GM10847 (cell line): Measurements from ENCODE around the gene FOXK2.

Experiments used
- POLR2A ChIP-seq: IDR thresholded peaks from 2 replicates; pipeline ENCODE4 v1.6.1; 2011; ENCODE audit not compliant: insufficient read length; ENCODE audit errors: extremely low read depth

The FOXK2 gene

DNA sequence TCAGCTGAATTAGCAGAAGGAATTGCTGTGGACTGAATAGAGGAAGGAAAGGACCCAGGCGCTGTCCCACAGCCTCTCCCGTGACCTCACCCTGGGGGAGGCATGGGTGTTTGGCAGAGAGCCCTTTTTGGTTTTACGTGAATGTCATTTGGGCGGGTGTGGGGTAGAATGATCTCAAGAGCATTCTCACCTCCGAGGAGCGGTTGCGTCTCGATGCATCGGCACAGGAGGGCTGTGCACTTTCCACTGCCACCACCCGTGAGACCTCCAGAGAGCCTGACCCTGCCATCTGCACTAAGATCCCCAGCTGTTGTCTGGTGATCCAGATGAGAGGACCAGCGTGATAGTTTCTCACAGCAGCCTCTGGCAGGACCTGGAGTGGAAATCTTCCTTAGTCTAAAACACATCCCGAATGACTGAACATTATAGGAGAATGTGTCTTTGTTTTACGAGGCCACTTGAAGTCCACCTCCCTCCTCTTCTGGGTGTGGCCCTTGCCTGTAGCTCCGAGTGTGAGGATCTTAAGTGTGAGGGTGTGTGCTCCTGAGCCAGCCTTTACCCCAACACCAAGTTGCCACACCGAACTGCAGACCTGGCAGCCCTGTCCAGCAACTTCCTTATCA, 29.3 kb downstream of the FOXK2 start:
- TF ChIP-seq POLR2A: no peak

GRCh38 chr17:82551779-82552457, 32.4 kb downstream of the FOXK2 start:
- TF ChIP-seq POLR2A: no peak

GRCh38 chr17:82552580-82552979, 33.0 kb downstream of the FOXK2 start:
- no peak for TF ChIP-seq POLR2A

GRCh38 chr17:82553210-82553930, 33.8 kb downstream of the FOXK2 start:
- TF ChIP-seq POLR2A: no peak

GRCh38 chr17:82559566-82560251, 40.2 kb downstream of the FOXK2 start:
- TF ChIP-seq POLR2A: no peak

- no peak for TF ChIP-seq POLR2A
Observed at GRCh38 chr17:82560252-82560642, 40.7 kb downstream of the FOXK2 start.

DNA sequence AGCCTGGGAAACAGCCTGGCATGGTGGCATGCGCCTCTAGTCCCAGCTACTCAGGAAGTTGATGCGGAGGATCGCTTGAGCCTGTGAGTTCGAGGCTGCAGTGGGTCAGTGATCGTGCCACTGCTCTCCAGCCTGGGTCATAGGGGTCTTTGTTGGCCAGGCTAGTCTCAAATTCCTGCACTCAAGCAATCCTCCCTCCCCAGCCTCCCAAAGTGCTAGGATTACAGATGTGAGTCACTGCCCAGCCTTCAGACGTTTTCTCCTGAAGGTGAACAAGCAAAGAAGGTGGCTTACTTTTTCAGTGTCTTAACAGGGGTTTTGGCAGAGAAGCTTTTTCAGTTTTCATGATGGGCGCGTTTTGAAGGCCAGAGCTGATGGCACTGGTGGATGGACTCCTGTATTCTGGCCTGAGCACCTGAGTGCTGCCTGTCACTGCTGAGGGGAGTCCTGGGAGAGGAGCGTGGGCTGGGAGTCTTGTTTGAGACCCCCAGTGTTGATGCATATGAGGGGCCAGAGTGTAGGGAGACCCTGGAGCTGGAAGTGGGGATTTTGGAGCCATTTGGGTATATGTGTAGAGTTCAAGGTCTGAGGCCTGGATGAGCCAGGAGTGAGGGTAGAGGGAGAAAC, 41.4 kb downstream of the FOXK2 start:
- no peak for TF ChIP-seq POLR2A

- no peak for TF ChIP-seq POLR2A
Observed at GRCh38 chr17:82561429-82562035, 42.0 kb downstream of the FOXK2 start.

DNA sequence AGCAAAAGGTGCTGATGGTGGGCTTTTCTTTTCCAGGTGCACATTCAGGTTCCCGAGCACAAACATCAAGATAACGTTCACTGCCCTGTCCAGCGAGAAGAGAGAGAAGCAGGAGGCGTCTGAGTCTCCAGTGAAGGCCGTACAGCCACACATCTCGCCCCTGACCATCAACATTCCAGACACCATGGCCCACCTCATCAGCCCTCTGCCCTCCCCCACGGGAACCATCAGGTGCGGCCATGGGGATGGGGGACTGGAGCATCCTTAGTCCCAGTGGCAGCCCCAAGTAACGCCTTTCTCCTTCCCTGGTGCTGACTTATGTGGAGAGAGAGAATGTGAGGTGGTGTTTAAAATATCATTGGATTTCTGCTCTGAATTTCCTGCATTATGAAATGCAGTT, 43.8 kb downstream of the FOXK2 start:
- no peak for TF ChIP-seq POLR2A

DNA sequence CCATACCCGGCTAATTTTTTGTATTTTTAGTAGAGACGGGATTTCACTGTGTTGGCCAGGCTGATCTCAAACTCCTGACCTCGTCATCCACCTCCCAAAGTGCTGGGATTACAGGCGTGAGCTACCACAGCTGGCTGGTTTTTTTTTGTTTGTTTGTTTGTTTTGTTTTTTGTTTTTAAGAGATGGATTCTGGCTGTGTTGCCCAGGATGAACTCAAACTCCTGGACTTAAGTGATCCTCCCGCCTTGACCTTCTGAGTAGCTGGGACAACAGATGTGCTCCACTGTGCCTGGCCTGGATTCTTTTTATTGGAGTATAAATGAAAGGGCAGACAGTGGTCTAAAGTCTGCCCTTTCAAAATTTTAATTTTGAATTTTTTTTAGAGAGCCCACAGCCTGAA, 44.7 kb downstream of the FOXK2 start:
- no peak for TF ChIP-seq POLR2A

DNA sequence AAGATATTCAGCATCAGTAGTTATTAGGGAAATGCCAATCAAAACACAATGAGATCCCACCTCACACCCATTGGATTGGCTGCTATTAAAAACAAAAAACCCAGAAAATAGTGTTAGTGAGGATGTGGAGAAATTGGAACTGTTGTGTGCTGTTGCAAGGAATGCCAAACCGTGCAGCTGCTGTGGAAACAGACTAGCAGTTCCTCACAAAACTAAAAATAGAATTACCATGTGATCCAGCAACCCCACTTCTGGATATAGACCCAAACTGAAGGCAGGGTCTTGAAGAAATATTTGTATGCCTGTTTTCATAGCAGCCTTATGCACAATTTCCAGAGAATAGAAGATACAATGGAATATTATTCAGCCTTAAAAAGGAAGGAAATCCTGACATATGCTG, 46.0 kb downstream of the FOXK2 start:
- no peak for TF ChIP-seq POLR2A

DNA sequence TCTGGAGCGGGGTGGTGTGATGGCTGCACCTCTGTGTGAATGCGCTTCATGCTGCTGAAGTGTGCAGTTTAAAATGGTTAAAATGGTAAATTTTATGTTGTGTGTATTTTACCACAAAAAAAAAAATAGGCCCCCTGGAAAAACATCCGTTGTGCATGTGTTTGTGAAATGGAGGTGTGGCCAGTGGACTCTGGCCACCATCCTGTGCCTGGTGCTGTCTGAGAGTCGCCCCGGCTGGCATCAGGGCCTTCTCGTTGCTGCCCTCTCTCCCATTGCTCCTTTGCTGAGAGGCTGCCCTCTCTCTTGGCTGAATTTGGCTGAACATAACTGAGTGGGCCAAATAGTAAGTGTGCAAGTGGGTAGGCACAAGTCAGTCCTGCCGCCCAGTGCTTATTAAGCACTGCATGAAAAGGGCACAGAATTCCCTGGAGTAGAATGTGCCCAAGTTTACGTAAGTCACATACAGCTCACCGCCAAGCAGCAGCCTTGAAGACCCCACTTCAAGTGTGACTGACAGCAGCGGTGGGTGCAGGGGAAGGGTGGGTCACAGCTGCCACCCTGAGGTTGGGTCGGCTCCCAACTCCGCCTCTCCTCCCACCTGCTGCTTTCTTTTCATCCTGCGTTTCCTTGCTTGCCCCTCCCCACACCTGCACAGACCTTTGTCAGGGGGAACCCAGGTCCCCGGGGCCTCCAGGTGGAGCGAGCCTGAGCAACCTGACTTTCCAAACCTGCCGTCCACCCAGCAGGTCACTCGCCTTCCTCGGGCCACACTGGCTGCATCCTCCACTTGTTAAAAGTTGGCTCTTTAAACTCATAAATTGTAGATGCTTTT, 46.8 kb downstream of the FOXK2 start:
- TF ChIP-seq POLR2A: no peak

GRCh38 chr17:82567286-82567685, 47.8 kb downstream of the FOXK2 start:
- no peak for TF ChIP-seq POLR2A

GRCh38 chr17:82568997-82569393, 49.5 kb downstream of the FOXK2 start:
- TF ChIP-seq POLR2A: no peak
